B cell (primary cell): ENCODE results near the gene GRIK3. TPM values are rescaled to one million over a fixed set of nuclear protein-coding genes. Genes with fewer than 3 reads are reported as not detected.

Experiments used
- ATAC-seq: fragments of 200-7000 bp; cut with Tn5 transposase; one replicate; pipeline ENCODE4 v1.10.0; 2021; ENCODE audit warnings: low read depth, mild to moderate bottlenecking, moderate number of reproducible peaks, moderate library complexity
- CTCF ChIA-PET: fragments of 350-600 bp; sonication (Branson Sonifier 250); formaldehyde crosslinking; loops from one replicate; lab custom pipeline; 2021; ENCODE audit warnings: antibody characterized with exemption, inconsistent platforms; lab: Charles Lee
- POLR2A ChIA-PET: fragments of 350-600 bp; sonication (Branson Sonifier 250); formaldehyde crosslinking; loops from one replicate; lab custom pipeline; 2021; ENCODE audit warnings: antibody characterized with exemption; lab: Charles Lee
- DNase-seq: peaks from one replicate; pipeline ENCODE4 v3.0.0; 2013
- H2AFZ ChIP-seq: 2 replicates; pipeline ENCODE4 v1.6.1; 2012; ENCODE audit warnings: mild to moderate bottlenecking, low read depth, low read length; ENCODE audit not compliant: insufficient read depth, poor library complexity, severe bottlenecking
- H3K27ac ChIP-seq, 2 donors: 1 replicate in 1 of 2; 2 replicates in 1 of 2; pipeline ENCODE4 v1.5.1; 2012 to 2013; ENCODE audit warnings: low read length in 2 of 2, mild to moderate bottlenecking in 2 of 2, moderate library complexity in 1 of 2
- H3K27me3 ChIP-seq, 4 experiments: fragments of 200-600 bp in 1 of 4; sonication (generic) in 1 of 4; replicated peaks in 1 of 4; 1 replicate in 2 of 4; 2 replicates in 2 of 4; pipeline versions ENCODE4 v1.6.1 to v1.7.0; 2013 to 2016; ENCODE audit warnings: low read length in 3 of 4, mild to moderate bottlenecking in 2 of 4, mixed read lengths in 1 of 4, moderate library complexity in 1 of 4; ENCODE audit not compliant: insufficient read depth in 4 of 4, control insufficient read depth in 3 of 4; ENCODE audit errors: control extremely low read depth in 1 of 4
- H3K36me3 ChIP-seq, 2 experiments: replicated peaks in 1 of 2; 1 replicate in 1 of 2; 2 replicates in 1 of 2; pipeline versions ENCODE4 v1.6.1 to v1.7.1; 2013; ENCODE audit warnings: low read length in 1 of 2; ENCODE audit not compliant: insufficient read depth in 2 of 2, control insufficient read depth in 1 of 2; ENCODE audit errors: control extremely low read depth in 1 of 2, extremely low read depth in 1 of 2
- H3K4me1 ChIP-seq, 2 donors: fragments of 200-600 bp in 1 of 2; sonication (generic) in 1 of 2; 1 replicate in 1 of 2; 2 replicates in 1 of 2; pipeline versions ENCODE4 v1.5.1 to v1.6.1; 2013 to 2017; ENCODE audit warnings: low read length in 2 of 2; ENCODE audit not compliant: control insufficient read depth in 2 of 2, insufficient read depth in 2 of 2
- H3K4me2 ChIP-seq: replicated peaks from 2 replicates; pipeline ENCODE3; 2012; ENCODE audit warnings: mild to moderate bottlenecking, low read depth, low read length; ENCODE audit not compliant: poor library complexity, severe bottlenecking
- H3K4me3 ChIP-seq, 5 experiments: fragments of 200-600 bp in 1 of 5; sonication (generic) in 1 of 5; 1 replicate in 3 of 5; 2 replicates in 2 of 5; pipeline versions ENCODE4 v1.5.1 to v1.7.0; 2011 to 2016; ENCODE audit warnings: low read length in 4 of 5, mild to moderate bottlenecking in 4 of 5, low read depth in 2 of 5, control low read depth in 1 of 5, moderate library complexity in 1 of 5; ENCODE audit not compliant: insufficient read depth in 1 of 5; ENCODE audit errors: control extremely low read depth in 1 of 5, extremely low read depth in 1 of 5
- H3K79me2 ChIP-seq: fragments of 200-600 bp; sonication (generic); one replicate; pipeline ENCODE4 v1.6.0; 2016; ENCODE audit warnings: low read length; ENCODE audit not compliant: control insufficient read depth, insufficient read depth
- H3K9ac ChIP-seq: fragments of 200-600 bp; sonication (generic); 2 replicates; pipeline ENCODE4 v1.6.1; 2017; ENCODE audit warnings: mild to moderate bottlenecking, low read length, moderate library complexity
- H3K9me3 ChIP-seq, 3 donors: one replicate each; pipeline versions ENCODE4 v1.6.1 to v1.7.1; 2013; ENCODE audit warnings: low read length in 2 of 3; ENCODE audit not compliant: control insufficient read depth in 2 of 3, insufficient read depth in 1 of 3; ENCODE audit errors: control extremely low read depth in 1 of 3
- H4K20me1 ChIP-seq: 2 replicates; pipeline ENCODE4 v1.6.0; 2012; ENCODE audit warnings: mild to moderate bottlenecking, low read length; ENCODE audit not compliant: insufficient read depth, control insufficient read depth, poor library complexity, severe bottlenecking
- H3K27ac Mint-ChIP-seq: one replicate; pipeline ENCODE4 v1.8.0; 2021; ENCODE audit warnings: mixed read lengths
- H3K27me3 Mint-ChIP-seq: one replicate; pipeline ENCODE4 v1.8.0; 2021; ENCODE audit warnings: mixed read lengths
- H3K4me1 Mint-ChIP-seq: one replicate; pipeline ENCODE4 v1.8.0; 2021; ENCODE audit warnings: mixed read lengths
- H3K4me3 Mint-ChIP-seq: one replicate; pipeline ENCODE4 v1.8.0; 2021; ENCODE audit warnings: mixed read lengths
- H3K9me3 Mint-ChIP-seq: one replicate; pipeline ENCODE4 v1.8.0; 2022; ENCODE audit warnings: mixed read lengths; ENCODE audit not compliant: insufficient read depth
- CTCF ChIP-seq: fragments of 200-600 bp; IDR thresholded peaks from one replicate; pipeline ENCODE4 v1.8.0; 2022; ENCODE audit warnings: antibody characterized with exemption, mild to moderate bottlenecking
- EZH2 ChIP-seq: IDR thresholded peaks from 2 replicates; pipeline ENCODE4 v1.6.1; 2012; ENCODE audit warnings: borderline replicate concordance, low read depth, mild to moderate bottlenecking, moderate library complexity, low read length; ENCODE audit not compliant: insufficient read depth, poor library complexity, severe bottlenecking
- WGBS: methylation state at CpG from one replicate; pipeline ENCODE4 v1.1.5; 2013; ENCODE audit warnings: missing lambda C conversion rate; ENCODE audit not compliant: insufficient coverage; 5-methylcytosine and 5-hydroxymethylcytosine counted together
- intact Hi-C: fragments of 100-400 bp; cut with micrococcal nuclease; formaldehyde crosslinking; loops from one replicate; pipeline ENCODE4 v1.10.0; 2022
- polyA plus RNA-seq: library from polyadenylated mRNA; depleted of rRNA; stranded (reverse); fragments of >200 nt; gene quantifications from 2 replicates; pipeline ENCODE4 v1.2.3, GENCODE V29; 2012
- total RNA-seq, 2 donors: library from RNA; stranded (reverse); fragments of 120-200 nt in 1 of 2; gene quantifications; 1 replicate in 1 of 2; 2 replicates in 1 of 2; pipeline versions ENCODE4 v1.2.3 to v1.2.4, GENCODE V29; 2013 to 2022

GRIK3 gene
- total and polyA plus RNA-seq, 2 donors (not counting 1 experiment from before 2014, with no cell fraction given): 0.12 to 1.5 TPM

- no peak overlapping the region for H3K4me3 ChIP-seq
- intact Hi-C loops: no loop called here
- Mint-ChIP-seq H3K27ac (no peak overlapping the region), H3K4me3 (no peak overlapping the region), H3K9me3 (no peaks in the 10 kb centered on the region), H3K27me3 (peaks cover 17% of the 10 kb centered on the region), H3K4me1 (no peaks in the 10 kb centered on the region)
- no peak overlapping the region for H3K9ac ChIP-seq
- no peak for ATAC-seq
- TF ChIP-seq EZH2 (no peak), CTCF (no peak)
- no peaks in the 10 kb centered on the region for H3K36me3 ChIP-seq
- H4K20me1 ChIP-seq: no peaks in the 10 kb centered on the region
- H3K27ac ChIP-seq: no peak overlapping the region
- no peak overlapping the region for H2AFZ ChIP-seq
- peaks cover 0 to 8% (median 0%) of the 10 kb centered on the region in 3 donors for H3K9me3 ChIP-seq
- H3K79me2 ChIP-seq: no peaks in the 10 kb centered on the region
- H3K4me2 ChIP-seq: no peak overlapping the region
- POLR2A ChIA-PET: no interaction called here
- H3K4me1 ChIP-seq: no peaks in the 10 kb centered on the region
- 89% methylated on average over 3 of the region's 8 CpGs for WGBS
- no peak for DNase-seq
- CTCF ChIA-PET: no interaction called here
- H3K27me3 ChIP-seq: peaks cover 0 to 6% (median 0%) of the 10 kb centered on the region in 4 experiments
Measured at GRCh38 chr1:36792292-36792691, 242.0 kb downstream of the GRIK3 start.

GRCh38 chr1:36790191-36790590 lies 244.1 kb downstream of the GRIK3 start:
- no peaks in the 10 kb centered on the region for H3K4me1 Mint-ChIP-seq
- DNase-seq: no peak
- Histone ChIP-seq H4K20me1 (no peaks in the 10 kb centered on the region), H2AFZ (no peak overlapping the region), H3K27me3 (peaks cover 0 to 6% (median 0%) of the 10 kb centered on the region in 4 experiments), H3K79me2 (no peaks in the 10 kb centered on the region), H3K27ac (no peak overlapping the region), H3K9ac (no peak overlapping the region), H3K4me3 (no peak overlapping the region), H3K9me3 (peaks cover 0 to 8% (median 0%) of the 10 kb centered on the region in 3 donors), H3K4me2 (no peak overlapping the region), H3K36me3 (no peaks in the 10 kb centered on the region), H3K4me1 (no peaks in the 10 kb centered on the region)
- 68% methylated on average over 8 of the region's 10 CpGs for WGBS
- no peak for ATAC-seq
- no peak overlapping the region for H3K4me3 Mint-ChIP-seq
- no peaks in the 10 kb centered on the region for H3K9me3 Mint-ChIP-seq
- peaks cover 25% of the 10 kb centered on the region for H3K27me3 Mint-ChIP-seq
- H3K27ac Mint-ChIP-seq: no peak overlapping the region
- ChIA-PET POLR2A (no interaction called here), CTCF (no interaction called here)
- no peak for TF ChIP-seq CTCF
- TF ChIP-seq EZH2: no peak
- intact Hi-C loops: no loop called here
